ENCODE results near the gene OR52B4.
"Not testable (repeated sequence)": the region's sequence is repeated elsewhere in the genome, so short reads cannot be mapped to it uniquely, and the experiment has no call there.

OR52B4 gene

GRCh38 chr11:4368286-4368685 is at the start of gene OR52B4:
Gene OR52B4 (minus strand): TSS chr11:4368386. CDS start chr11:4368295, 91 bp downstream.
- H3K4me3 ChIP-seq (ENCODE audit: low read depth, low read length) = no peak within 1 kb of the TSS

DNA sequence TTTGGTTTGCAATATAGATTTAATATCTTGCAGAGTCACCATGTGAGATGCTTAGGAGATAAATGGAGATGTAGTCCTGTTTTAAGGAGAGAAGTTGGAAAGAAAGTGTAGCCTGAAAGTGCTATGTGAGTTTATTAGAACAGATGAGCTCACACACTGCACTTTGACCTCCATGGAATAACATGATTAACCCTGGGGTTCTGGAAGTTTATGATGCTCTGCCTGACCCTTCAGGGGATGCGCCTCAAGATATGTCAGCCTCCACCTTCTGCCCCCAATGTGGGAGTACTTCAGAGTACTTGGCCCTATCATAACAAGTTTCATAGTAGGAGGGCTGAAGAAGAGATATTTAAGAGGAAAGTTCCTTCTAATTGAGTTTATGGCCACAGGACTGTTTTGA is 48.6 kb upstream of the OR52B4 start:
- no peak overlapping the region for H3K4me3 ChIP-seq (ENCODE audit: low read depth, low read length)

DNA sequence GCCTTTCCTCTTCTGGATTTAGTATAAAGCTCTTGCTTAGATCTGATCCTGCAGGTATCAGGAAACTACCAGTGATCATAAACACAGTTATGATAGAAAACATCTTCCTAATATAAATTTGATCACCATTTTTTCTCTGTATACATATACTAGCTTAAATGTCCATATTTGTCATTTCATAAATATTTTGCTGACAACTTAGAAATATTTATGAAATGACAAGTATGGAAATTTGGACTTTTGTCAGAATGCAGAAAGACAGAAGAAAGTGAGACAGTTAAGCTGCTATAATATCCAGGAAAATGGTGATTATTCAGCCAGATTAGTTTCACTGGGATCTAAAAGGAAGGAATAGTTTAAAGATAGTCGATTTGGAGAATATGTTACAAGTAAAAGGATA is 48.1 kb upstream of the OR52B4 start:
- no peak overlapping the region for H3K4me3 ChIP-seq (ENCODE audit: low read depth, low read length)

GRCh38 chr11:4406206-4406605 is 38.0 kb upstream of the OR52B4 start:
- not testable (repeated sequence) for H3K4me3 ChIP-seq (ENCODE audit: low read depth, low read length)

DNA sequence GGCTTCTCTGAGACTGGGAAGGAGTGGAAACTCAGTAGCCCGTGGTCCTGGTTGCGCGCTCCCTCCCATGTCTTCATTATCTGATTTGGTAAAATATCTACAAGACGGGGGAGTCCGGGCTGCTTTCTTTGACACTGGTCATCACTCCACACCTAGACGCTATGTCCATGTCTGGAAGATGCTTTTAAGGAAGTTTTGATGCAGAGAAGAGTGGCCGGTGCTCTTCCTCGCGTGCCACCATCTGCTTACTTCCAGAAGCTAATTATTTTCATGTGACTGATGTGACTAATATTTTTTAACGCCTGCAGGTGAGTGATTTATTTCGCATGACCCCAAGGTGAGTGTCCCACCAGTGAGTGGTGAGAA is 25.7 kb upstream of the OR52B4 start:
- H3K4me3 ChIP-seq (ENCODE audit: low read depth, low read length) = peak overlapping the region; percentile 88

GRCh38 chr11:4393209-4393857 is 25.1 kb upstream of the OR52B4 start, which contains the start of gene TRIM21:
Gene TRIM21 (minus strand): TSS chr11:4393702. CDS start chr11:4390409, 3,293 bp downstream.
- peak within 1 kb of the TSS; percentile 88 for H3K4me3 ChIP-seq (ENCODE audit: low read depth, low read length)

GRCh38 chr11:4388221-4388620 is 20.0 kb upstream of the OR52B4 start:
- no peak overlapping the region for H3K4me3 ChIP-seq (ENCODE audit: low read depth, low read length)

DNA sequence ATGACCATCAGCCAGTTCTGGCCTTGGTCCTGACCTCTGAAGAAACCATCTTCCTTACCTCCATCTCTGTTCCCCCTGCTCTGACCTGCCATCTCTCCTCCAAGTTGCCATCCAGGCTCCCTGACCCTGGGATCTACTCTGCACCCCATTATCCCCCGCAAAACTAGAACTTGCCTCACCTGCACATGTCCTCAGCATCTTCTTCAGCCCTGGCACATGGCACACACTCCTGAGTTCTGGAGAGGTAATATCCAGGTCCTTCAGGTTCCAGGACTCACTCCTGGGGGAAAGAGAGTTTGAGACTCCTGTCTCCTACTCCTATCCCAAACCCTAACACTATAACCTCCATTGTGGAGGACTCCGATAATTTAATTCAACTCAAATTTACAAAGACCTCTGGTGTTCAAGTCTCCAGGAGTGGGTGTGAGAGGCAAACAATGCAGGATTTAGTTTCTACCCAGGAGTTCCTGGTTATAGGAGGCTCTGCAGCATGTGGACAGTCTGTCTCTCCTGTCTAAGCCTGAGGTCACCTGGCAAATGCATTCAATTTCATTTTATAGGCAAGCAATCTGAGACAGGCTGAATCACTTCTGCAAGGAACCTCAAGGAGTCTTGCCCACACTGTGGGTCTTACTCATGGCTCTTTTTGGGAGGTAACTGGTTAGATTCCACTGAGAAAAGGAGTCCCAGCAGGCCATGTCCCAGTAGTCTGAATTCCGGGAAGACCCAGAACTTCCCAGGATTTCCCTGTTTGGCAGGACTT is 18.0 kb upstream of the OR52B4 start:
- no peak overlapping the region for H3K4me3 ChIP-seq (ENCODE audit: low read depth, low read length)

DNA sequence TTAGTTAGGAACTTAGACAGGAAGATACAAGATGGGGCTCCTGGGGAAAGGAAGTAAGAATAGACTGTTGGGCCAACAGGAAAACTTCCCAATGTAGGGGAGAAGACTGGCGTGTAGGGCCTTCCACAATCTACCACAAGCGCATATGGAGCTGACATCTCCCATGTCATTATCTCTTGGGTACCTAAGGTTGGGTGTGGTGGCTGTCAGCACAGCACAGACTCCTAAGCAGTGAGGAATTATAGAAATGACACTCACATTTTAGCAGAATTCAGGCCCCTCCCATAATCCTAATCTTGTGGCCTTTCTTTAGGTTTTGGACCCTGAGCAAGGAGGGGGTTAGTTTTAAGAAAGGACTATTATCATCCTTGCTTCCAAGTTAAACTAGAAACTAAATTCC is 13.7 kb upstream of the OR52B4 start:
- no peak overlapping the region for H3K4me3 ChIP-seq (ENCODE audit: low read depth, low read length)

- H3K4me3 ChIP-seq (ENCODE audit: low read depth, low read length) = no peak overlapping the region
These were observed 7.4 kb upstream of the OR52B4 start for GRCh38 chr11:4375431-4376140.

DNA sequence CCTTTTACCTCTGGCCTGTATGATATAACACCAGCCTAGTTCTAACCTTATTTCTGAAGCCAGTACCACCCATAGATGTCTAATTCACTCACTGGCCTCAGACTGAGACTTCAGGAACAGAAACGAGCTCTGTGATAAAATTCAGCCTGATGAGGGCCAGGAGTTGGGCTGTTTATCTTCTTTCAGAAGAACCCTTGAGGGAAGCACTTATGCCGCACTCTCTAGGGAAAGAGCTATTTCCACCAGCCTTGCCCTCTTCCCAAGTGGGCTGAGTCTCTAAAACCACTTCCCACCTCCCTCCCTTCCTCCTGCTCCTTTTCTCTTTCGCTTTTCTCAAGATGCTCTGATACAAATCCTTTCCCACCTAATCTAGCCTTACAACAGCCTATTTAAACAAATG is 2.0 kb upstream of the OR52B4 start:
- no peak overlapping the region for H3K4me3 ChIP-seq (ENCODE audit: low read depth, low read length)

DNA sequence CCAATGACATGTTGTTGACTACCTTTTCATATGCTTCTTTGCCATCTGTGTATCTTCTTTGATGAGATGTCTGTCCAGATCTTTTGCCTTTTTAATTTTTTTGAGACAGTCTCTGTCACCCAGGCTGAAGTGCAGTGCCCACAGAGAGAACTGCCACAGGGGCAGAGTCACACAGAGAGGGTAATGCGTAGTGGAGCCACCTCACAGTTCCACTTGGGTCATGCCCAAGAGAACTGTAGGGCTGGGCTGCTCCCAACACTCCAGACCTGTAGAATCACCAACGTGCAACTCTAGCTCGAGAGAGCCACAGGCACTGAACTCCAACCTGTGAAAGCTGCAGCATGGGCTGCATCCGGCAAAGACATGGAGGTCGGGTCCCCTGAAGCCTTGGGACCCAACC is 20.0 kb downstream of the OR52B4 start:
- H3K4me3 ChIP-seq (ENCODE audit: low read depth, low read length) = not testable (repeated sequence)

DNA sequence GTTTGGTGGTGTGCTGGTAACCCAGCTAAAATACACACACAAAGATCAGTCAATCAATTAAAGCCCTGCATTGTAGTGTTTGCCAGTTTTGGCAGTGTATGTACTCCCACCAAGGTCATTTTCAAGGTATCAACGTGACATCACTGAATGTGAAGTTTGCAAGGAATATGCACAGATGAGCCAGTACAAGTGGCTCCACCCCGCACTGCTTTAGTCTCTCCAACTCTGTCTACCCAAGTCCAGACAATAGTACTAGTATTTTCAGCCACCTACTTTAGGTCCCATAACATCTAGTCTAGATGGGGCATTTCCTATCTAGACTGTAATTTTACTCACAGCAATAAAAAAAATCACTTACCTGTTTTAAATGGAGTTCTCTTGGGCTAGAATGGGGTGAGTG is 22.8 kb downstream of the OR52B4 start:
- H3K4me3 ChIP-seq (ENCODE audit: low read depth, low read length) = not testable (repeated sequence)

GRCh38 chr11:4334356-4334755 is 33.8 kb downstream of the OR52B4 start:
- H3K4me3 ChIP-seq (ENCODE audit: low read depth, low read length) = not testable (repeated sequence)
